ENCODE measurements around the gene KLK2.

- TF ChIP-seq CTCF (IDR thresholded peaks at IDR 0.05), result no peak
- TF ChIP-seq POLR2A (IDR thresholded peaks at IDR 0.05), result no peak
These were observed 36.2 kb downstream of the KLK2 start for GRCh38 chr19:50909240-50910070.
